ENCODE measurements around the gene PRR15L. TPM values are rescaled to one million over a fixed set of nuclear protein-coding genes. Genes with fewer than 3 reads are reported as not detected.
"Not testable (repeated sequence)": the region's sequence is repeated elsewhere in the genome, so short reads cannot be mapped to it uniquely, and the experiment has no call there.

Gene PRR15L
- total RNA-seq, 2 experiments from 2014 or later: not detected

DNA sequence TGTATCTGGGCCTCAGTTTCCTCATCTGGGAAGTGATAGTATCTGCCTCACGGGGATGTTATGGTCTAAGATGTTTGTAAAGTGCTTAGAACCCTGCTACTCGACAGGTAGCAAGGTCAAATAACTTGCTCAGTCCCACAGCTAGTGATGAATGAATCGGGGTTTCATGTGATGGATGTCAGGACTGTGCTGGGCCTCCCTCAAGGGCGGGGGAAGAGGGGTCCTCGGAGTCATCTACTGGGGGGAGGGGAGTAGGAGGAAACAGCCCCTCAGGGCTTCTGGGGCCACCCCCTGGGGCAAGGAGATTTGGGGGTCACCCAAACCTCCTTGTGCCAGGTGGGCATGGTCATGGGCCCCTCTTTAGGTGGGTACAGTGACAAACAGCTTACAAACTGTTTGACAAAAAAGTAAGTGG lies 15.6 kb downstream of the PRR15L start:
- Mint-ChIP-seq H3K27me3 (no peaks in the 10 kb centered on the region), H3K27ac (peak overlapping the region; percentile 92), H3K9me3 (peaks cover 3% of the 10 kb centered on the region), H3K36me3 (peaks cover 39% of the 10 kb centered on the region), H3K4me3 (peak overlapping the region; percentile 90), H3K4me1 (peaks cover 53% of the 10 kb centered on the region)
- DNase-seq: peak; percentile 18

DNA sequence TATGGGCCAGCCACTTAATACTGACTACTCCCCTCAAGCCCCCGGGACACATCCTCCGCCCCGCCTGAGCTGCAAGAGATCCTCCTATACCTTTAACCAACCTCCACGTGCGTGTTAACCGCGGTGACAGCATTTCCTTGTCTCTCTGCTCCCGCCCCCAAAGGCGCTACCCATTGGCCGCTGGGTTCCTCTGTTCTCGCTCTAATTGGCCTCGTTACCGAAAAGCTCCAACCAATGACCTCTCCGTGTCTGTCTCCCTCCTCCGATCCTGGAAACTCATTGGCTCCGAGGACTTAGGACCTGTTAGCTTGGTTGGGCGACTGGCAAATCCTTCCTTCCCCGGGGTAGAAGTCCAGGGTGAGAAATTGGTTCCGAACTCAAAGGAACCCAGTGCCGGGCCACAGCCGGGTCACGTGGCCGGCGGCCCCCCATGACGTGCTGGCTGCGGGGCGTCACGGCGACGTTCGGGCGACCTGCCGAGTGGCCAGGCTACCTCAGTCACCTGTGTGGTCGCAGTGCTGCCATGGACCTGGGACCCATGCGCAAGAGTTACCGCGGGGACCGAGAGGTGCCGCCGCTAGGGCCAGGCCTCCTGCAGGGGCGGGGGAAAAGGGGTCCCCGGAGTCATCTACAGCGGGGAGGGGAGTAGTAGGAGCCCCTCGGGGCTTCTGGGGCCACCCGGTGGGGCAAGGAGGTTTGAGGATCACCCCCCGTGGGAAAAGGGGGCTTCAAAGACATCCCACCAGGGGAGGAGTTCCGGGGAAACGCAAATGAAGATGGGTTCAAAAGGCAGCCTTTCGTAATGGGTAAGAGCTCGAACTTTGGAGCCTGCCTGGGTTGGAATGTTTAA lies 16.2 kb downstream of the PRR15L start, which contains the start of gene PNPO:
TSS of gene PNPO (plus strand) at position 326 of the 850 bp plus-strand sequence. CDS start at position 431, 105 bp downstream.
- peak; percentile 94 for DNase-seq
- H3K9me3 Mint-ChIP-seq: peaks cover 3% of the 10 kb centered on the region
- H3K36me3 Mint-ChIP-seq: peaks cover 35% of the 10 kb centered on the region
- H3K27me3 Mint-ChIP-seq: no peaks in the 10 kb centered on the region
- H3K4me3 Mint-ChIP-seq: peak within 1 kb of the TSS; percentile 90
- H3K4me1 Mint-ChIP-seq: peaks cover 47% of the 10 kb centered on the region
- H3K27ac Mint-ChIP-seq: peak within 1 kb of the TSS; percentile 92

DNA sequence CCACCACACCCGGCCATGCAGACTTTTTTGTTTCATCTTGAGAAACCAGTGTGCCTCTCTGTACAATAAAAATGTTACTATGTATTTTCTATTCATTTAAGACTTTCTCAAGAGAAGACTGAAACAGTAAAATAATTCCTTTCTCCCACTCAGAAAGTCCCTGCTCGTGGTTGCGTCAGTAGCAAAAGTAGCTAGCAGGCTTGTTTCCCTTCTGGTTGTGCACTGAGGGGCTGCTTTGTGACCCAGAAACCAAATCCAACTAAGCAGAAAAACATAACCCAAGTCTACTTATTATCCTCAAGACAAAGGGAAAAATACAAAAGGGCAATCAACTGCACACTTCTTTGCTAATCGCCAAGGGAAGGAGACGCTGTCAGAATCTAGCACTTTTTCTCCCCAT lies 19.7 kb downstream of the PRR15L start:
- no peaks in the 10 kb centered on the region for H3K27me3 Mint-ChIP-seq
- peaks cover 9% of the 10 kb centered on the region for H3K36me3 Mint-ChIP-seq
- no peak for DNase-seq
- H3K9me3 Mint-ChIP-seq: peaks cover 3% of the 10 kb centered on the region
- H3K27ac Mint-ChIP-seq: no peak overlapping the region
- H3K4me1 Mint-ChIP-seq: peaks cover 18% of the 10 kb centered on the region
- H3K4me3 Mint-ChIP-seq: no peak overlapping the region

DNA sequence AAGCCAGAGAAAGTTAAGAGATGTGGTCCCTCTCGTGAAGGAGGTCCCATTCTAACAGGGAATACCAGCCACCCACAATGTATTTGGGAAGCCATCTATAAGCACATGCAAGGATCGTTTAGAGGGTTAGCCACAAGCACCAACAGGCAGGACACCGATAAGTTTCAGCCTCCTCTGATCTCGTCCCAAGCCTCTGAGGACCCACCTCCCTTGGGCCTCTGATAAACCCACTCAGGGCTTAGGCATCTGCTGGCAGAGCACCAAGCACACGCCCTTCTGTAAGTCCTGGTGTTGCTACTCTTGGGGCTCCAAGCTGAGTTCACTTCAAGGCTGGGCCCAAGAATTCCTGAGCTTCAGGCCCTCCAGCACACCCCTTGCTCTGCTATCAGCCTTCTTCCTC lies 21.7 kb downstream of the PRR15L start:
- no peak for DNase-seq
- Mint-ChIP-seq H3K4me3 (no peak overlapping the region), H3K36me3 (peaks cover 4% of the 10 kb centered on the region), H3K4me1 (peaks cover 9% of the 10 kb centered on the region), H3K9me3 (peaks cover 2% of the 10 kb centered on the region), H3K27ac (no peak overlapping the region), H3K27me3 (no peaks in the 10 kb centered on the region)

DNA sequence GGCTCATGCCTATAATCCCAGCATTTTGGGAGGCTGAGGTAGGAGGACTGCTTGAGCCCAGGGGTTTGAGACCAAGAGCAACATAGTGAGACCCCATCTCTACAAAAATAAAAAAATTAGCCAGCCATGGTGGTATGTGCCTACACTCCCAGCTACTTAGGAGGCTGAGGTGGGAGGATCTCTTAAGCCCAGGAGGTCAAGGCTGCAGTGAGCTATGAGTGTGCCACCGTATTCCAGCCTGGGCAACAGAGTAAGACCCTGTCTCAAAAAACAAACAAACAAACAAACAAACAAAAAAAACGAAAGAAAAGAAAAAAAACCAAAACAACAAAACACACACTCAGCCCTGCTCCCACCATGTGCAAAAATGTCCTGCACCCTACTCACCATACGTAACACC lies 22.2 kb downstream of the PRR15L start:
- not testable (repeated sequence) for DNase-seq

DNA sequence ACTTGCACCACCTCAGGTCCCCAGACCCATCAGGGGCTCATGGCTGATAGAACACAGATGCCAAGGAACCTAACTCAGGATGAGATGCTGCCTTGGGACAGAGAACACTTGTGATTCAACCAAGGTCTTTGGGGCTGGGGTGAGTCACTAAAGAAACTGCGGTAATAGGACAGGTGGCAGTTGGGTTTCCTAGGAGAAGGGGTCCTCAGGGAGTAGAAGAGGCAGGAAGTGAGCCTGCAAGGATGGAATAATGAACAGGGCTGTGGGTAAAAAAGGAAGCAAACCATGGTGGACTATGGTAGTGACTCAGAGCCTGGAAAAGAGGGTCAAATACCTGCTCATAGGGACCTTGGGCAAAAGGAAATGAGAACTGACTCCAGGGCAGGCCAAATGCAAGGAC lies 22.8 kb downstream of the PRR15L start:
- DNase-seq: no peak
- no peak overlapping the region for H3K4me3 Mint-ChIP-seq
- H3K36me3 Mint-ChIP-seq: peaks cover 2% of the 10 kb centered on the region
- peaks cover 7% of the 10 kb centered on the region for H3K4me1 Mint-ChIP-seq
- H3K27me3 Mint-ChIP-seq: no peaks in the 10 kb centered on the region
- no peaks in the 10 kb centered on the region for H3K9me3 Mint-ChIP-seq
- H3K27ac Mint-ChIP-seq: no peak overlapping the region

More for the DNA sequence above, 22.2 kb downstream of the PRR15L start:
- H3K4me3 Mint-ChIP-seq, H3K9me3 Mint-ChIP-seq, H3K36me3 Mint-ChIP-seq, H3K27me3 Mint-ChIP-seq, H3K4me1 Mint-ChIP-seq, H3K27ac Mint-ChIP-seq: not testable (repeated sequence)

DNA sequence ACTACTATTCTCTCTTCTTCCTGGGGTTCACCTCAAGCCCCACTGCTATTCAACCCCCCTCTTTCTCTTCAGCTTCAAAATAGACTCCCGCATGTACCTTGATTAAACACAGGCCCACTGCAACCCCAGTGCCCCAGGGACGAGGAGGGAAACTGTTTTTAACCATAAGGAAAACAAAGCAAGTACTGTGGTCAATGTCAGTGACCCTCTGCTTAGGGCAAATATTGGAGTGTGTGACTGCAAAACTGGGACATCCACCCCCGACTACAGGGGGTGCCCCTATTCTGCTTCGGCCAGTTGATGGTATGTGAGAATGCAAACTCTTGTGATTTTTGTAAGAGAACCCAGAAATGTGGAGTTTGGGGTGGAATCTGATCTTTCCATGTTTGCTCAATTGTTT lies 25.8 kb downstream of the PRR15L start:
- Mint-ChIP-seq H3K4me1 (no peaks in the 10 kb centered on the region), H3K27me3 (no peaks in the 10 kb centered on the region), H3K36me3 (peaks cover 4% of the 10 kb centered on the region), H3K9me3 (no peaks in the 10 kb centered on the region), H3K4me3 (no peak overlapping the region), H3K27ac (no peak overlapping the region)
- DNase-seq: no peak

DNA sequence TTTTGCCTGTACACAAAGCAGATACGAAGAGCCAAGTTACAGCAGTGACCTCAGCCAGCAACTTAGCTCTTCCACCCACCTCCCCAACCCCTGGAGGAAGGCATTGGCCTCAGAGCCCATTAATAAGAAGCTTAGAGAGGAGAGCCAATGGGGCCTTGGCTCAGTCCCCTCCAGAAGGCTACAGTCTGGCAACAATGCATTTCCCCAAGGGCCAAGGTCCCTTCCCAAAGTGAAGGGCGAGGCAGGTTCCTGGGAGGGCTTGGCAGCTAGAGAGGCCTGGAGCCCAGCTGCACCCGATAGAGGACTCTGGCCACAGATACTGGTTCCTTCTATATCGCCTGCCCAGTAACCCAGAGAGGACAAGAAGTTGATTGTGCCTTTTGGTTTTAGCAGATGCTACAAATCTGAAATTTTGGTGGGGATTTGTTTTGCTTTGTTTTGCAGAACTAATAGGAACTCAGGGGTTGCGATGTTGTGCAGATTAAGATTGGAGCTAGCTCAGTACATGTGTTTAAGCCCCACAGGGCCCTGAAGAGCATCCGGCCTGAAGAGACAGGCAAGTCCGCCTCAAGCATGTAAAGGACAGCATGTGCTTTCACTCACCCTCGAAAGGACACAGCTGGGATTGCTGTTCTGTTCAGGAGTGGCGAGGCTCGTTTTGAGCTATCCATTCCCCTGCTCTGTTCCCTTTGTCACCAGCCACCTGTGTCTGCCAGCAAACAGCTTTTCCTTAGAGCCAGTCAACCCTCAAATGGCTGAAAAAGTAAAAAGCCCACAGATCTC lies 28.3 kb downstream of the PRR15L start:
- no peak for DNase-seq
- no peak overlapping the region for H3K27ac Mint-ChIP-seq
- H3K4me1 Mint-ChIP-seq: no peaks in the 10 kb centered on the region
- no peaks in the 10 kb centered on the region for H3K27me3 Mint-ChIP-seq
- H3K9me3 Mint-ChIP-seq: no peaks in the 10 kb centered on the region
- no peak overlapping the region for H3K4me3 Mint-ChIP-seq
- H3K36me3 Mint-ChIP-seq: peaks cover 10% of the 10 kb centered on the region

DNA sequence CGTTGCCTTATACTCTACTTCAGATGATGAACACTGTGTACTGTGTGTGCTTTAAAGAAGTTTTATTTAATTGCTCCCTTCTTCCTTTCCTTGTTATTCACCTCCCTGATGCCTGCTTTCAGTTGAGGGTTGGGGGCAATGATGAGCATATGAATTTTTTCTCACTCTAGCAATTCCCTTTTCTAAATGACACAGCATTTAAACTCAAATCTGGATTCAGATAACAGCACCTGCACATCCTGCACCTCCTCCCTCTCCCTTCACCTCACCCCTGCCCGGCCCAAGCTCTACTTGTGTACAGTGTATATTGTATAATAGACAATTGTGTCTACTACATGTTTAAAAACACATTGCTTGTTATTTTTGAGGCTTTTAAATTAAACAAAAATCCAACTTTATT lies 29.3 kb downstream of the PRR15L start:
- Mint-ChIP-seq H3K27me3 (no peaks in the 10 kb centered on the region), H3K9me3 (no peaks in the 10 kb centered on the region), H3K4me1 (no peaks in the 10 kb centered on the region), H3K4me3 (no peak overlapping the region), H3K36me3 (peaks cover 10% of the 10 kb centered on the region), H3K27ac (no peak overlapping the region)
- no peak for DNase-seq

DNA sequence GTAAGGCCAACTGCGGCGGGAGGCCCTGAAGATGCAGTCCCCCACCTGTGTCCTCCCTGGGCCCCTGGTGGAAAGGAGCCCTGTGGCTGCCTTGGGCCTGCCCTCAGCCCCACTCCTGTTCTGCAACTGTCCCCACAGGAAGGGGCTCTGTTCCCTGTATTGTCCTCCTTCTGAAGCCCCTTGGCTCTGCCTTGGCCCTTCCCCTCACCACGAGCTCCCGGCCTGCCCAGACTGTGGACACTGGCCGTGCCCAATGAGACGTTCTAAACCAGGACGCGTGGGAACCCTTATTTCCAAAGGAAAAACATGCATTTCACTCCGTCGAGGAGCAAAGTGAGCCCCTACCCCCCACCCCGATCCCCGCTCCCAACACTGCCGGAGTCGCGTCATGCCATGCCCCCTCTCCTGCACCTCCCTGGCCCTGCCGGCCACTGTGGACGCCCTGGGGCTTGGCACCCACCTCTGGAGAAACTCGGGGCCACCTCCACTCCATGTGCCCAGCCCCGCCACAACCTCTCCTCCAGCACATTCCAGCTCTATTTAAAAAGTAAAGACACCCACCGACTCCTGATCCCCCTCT lies 29.8 kb downstream of the PRR15L start:
- Mint-ChIP-seq H3K4me3 (no peak overlapping the region), H3K27ac (no peak overlapping the region), H3K4me1 (no peaks in the 10 kb centered on the region), H3K9me3 (no peaks in the 10 kb centered on the region), H3K27me3 (no peaks in the 10 kb centered on the region), H3K36me3 (peaks cover 10% of the 10 kb centered on the region)
- no peak for DNase-seq

DNA sequence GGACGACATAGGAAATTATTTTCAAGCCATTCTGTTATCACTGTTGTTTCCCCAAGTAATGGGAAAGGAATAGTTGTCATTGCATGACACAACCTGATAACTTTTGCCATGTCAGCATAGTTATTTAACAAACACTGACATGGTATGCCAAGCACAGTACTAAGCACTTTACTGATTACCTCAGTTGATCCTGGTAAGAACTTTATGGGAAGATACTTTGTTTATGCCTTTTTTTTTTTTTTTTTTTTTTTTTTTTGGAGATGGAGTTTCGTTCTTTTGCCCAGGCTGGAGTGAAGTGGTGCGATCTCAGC lies 32.0 kb downstream of the PRR15L start:
- Mint-ChIP-seq H3K36me3 (peaks cover 8% of the 10 kb centered on the region), H3K27ac (no peak overlapping the region), H3K9me3 (no peaks in the 10 kb centered on the region), H3K27me3 (no peaks in the 10 kb centered on the region), H3K4me1 (no peaks in the 10 kb centered on the region), H3K4me3 (no peak overlapping the region)
- DNase-seq: no peak

DNA sequence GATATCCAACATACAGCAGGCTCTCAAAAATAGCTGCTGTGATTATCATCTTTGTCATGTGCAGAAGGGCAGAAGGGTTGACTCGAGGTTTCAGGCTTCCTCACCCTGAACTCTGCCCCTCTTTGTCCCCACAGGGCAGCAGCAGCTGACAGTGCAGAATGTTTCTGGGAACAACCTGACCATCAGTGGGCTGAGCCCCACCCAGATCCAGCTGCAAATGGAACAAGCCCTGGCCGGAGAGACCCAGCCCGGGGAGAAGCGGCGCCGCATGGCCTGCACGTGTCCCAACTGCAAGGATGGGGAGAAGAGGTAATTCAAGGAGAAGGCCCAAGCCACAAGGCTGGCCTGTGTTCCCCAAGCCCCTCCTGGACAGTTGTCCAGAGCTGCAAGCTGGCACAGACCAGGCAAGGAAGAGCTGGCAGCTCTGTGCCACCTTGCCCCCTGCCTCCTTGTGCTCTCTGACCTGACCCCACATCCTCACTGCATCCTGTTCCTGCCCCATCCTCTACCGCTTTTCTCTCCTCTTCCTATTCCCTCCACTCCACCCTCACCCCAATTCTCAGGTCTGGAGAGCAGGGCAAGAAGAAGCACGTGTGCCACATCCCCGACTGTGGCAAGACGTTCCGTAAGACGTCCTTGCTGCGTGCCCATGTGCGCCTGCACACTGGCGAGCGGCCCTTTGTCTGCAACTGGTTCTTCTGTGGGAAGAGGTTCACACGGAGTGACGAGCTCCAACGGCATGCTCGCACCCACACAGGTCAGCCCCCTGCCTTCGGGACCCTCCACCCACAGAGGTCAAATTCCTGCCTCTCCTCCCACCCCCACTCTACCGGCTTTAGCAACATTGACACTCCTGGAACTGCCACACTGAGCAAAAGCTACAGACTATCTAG lies 32.7 kb downstream of the PRR15L start:
- Mint-ChIP-seq H3K36me3 (peaks cover 8% of the 10 kb centered on the region), H3K9me3 (no peaks in the 10 kb centered on the region), H3K27ac (no peak overlapping the region), H3K4me1 (no peaks in the 10 kb centered on the region), H3K27me3 (no peaks in the 10 kb centered on the region), H3K4me3 (no peak overlapping the region)
- DNase-seq: no peak

DNA sequence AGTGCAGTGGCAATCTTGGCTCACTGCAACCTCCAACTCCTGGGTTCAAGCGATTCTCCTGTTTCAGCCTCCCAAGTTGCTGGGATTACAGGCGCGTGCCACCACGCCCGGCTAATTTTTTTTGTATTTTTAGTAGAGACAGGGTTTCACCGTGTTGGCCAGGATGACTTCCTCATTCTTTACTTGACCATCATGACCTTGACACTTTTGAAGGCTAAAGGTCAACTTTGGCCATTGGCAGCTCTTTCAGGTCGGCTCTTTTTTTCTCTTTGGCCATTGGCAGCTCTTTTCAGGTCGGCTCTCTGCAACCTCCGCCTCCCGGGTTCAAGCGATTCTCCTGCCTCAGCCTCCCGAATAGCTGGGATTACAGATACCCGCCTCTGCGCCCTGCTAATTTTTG lies 37.8 kb downstream of the PRR15L start:
- H3K27ac Mint-ChIP-seq, H3K36me3 Mint-ChIP-seq, H3K9me3 Mint-ChIP-seq, H3K4me3 Mint-ChIP-seq, DNase-seq, H3K27me3 Mint-ChIP-seq, H3K4me1 Mint-ChIP-seq: not testable (repeated sequence)

DNA sequence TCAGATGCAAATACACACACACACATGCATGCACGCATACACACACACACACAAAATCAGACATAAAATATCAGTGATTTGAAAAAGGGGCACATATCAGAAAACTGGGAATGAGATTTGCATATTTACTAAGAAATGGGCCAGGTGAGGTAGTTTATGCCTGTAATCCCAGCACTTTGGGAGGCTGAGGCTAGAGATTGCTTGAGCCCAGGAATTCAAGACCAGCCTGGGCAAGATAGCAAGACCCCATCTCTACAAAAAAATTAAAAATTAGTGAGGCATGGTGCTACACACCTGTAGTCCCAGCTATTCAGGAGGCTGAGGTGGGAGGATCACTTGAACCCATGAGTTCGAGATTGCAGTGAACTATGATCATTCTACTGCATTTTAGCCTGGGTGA lies 38.7 kb downstream of the PRR15L start:
- Mint-ChIP-seq H3K4me3 (no peak overlapping the region), H3K27ac (no peak overlapping the region), H3K4me1 (peaks cover 4% of the 10 kb centered on the region), H3K36me3 (peaks cover 3% of the 10 kb centered on the region), H3K27me3 (no peaks in the 10 kb centered on the region), H3K9me3 (no peaks in the 10 kb centered on the region)
- DNase-seq: no peak

DNA sequence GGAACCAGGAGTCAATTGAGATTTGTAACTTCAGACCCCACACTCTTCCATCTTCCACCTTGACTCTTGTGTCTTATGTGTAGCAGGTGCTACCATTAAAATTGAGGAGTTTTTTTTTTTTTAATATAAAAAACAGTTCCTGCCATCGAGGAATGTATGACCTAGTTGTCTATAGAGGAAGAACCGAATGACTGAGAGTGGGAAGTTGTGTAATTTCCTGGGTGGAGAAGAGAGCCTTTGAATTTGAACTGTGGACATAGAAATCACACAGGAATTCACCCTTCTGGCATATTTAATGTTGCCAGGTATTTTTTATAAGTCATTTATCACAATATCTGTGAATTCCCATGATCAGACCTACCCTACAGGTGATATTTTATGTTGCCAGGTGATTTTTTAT lies 39.7 kb downstream of the PRR15L start:
- Mint-ChIP-seq H3K4me1 (peaks cover 4% of the 10 kb centered on the region), H3K4me3 (no peak overlapping the region), H3K9me3 (no peaks in the 10 kb centered on the region), H3K27ac (no peak overlapping the region), H3K36me3 (peaks cover 3% of the 10 kb centered on the region), H3K27me3 (no peaks in the 10 kb centered on the region)
- no peak for DNase-seq

Data from activated naive CD8-positive, alpha-beta T cell treated with anti-CD3 and anti-CD28 coated beads for 36 hours (primary cell).